Effector memory CD4-positive, alpha-beta T cell (primary cell): Measurements from ENCODE around the gene RYR1.

Experiments used
- DNase-seq, 3 donors: peaks; one replicate each; pipeline ENCODE4 v3.0.0-alpha.2; 2020
- H3K27ac ChIP-seq: 2 replicates; pipeline ENCODE4 v1.7.0; 2013; ENCODE audit warnings: mild to moderate bottlenecking, low read length, moderate library complexity; ENCODE audit not compliant: insufficient read depth, poor library complexity, severe bottlenecking
- H3K27me3 ChIP-seq: replicated peaks from 2 replicates; pipeline ENCODE4 v1.7.0; 2013; ENCODE audit warnings: mild to moderate bottlenecking, low read length; ENCODE audit not compliant: insufficient read depth, control insufficient read depth, poor library complexity, severe bottlenecking
- H3K36me3 ChIP-seq: 2 replicates; pipeline ENCODE4 v1.7.0; 2013; ENCODE audit warnings: mild to moderate bottlenecking, low read length, moderate library complexity; ENCODE audit not compliant: control insufficient read depth, insufficient read depth
- H3K4me1 ChIP-seq: 2 replicates; pipeline ENCODE4 v1.7.0; 2013; ENCODE audit warnings: low read length, mild to moderate bottlenecking; ENCODE audit not compliant: control insufficient read depth, insufficient read depth, poor library complexity, severe bottlenecking
- H3K4me3 ChIP-seq: 2 replicates; pipeline ENCODE4 v1.7.0; 2013; ENCODE audit warnings: low read length, low read depth, mild to moderate bottlenecking; ENCODE audit not compliant: insufficient read depth, poor library complexity, severe bottlenecking
- H3K9me3 ChIP-seq: 2 replicates; pipeline ENCODE4 v1.7.0; 2013; ENCODE audit warnings: mild to moderate bottlenecking, low read length, moderate library complexity; ENCODE audit not compliant: control insufficient read depth

RYR1 gene

DNA sequence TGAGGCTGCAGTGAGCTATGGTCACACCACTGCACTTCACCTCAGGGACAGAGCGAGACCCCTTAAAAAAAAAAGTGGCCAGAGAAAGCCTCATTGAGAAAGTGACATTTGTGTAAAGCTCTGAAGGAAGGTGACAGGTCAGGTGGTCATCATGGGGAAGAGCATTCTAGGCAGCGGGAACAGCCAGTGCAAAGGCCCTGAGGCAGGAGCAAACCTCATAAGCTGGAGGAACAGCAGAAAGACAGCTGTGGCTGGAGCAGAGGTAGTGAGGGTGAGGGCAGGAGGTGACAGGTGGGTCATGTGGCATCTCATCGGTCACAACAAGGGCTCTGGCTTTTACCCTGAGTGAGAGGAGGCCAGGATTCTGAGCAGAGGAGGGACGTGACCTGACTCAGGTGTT is 64.4 kb downstream of the RYR1 start:
- H3K4me1 ChIP-seq: no peaks in the 10 kb centered on the region
- no peaks in the 10 kb centered on the region for H3K9me3 ChIP-seq
- no peak for DNase-seq
- no peaks in the 10 kb centered on the region for H3K27me3 ChIP-seq
- H3K27ac ChIP-seq: no peak overlapping the region
- H3K4me3 ChIP-seq: no peak overlapping the region
- no peaks in the 10 kb centered on the region for H3K36me3 ChIP-seq

DNA sequence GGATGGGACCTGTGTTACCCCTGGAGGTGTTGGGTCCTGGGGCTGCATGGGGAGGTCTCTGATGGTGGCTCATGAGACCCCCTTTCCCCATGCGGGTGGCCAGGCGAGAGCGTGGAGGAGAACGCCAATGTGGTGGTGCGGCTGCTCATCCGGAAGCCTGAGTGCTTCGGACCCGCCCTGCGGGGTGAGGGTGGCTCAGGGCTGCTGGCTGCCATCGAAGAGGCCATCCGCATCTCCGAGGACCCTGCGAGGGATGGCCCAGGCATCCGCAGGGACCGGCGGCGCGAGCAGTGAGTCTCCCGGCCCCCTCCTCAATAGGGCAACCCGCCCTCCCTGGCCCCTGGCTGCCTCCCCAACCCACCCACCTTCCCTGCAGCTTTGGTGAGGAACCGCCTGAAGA is 66.0 kb downstream of the RYR1 start:
- Histone ChIP-seq H3K27ac (no peak overlapping the region), H3K4me3 (no peak overlapping the region), H3K9me3 (no peaks in the 10 kb centered on the region), H3K27me3 (no peaks in the 10 kb centered on the region), H3K36me3 (no peaks in the 10 kb centered on the region), H3K4me1 (no peaks in the 10 kb centered on the region)
- no peak for DNase-seq

DNA sequence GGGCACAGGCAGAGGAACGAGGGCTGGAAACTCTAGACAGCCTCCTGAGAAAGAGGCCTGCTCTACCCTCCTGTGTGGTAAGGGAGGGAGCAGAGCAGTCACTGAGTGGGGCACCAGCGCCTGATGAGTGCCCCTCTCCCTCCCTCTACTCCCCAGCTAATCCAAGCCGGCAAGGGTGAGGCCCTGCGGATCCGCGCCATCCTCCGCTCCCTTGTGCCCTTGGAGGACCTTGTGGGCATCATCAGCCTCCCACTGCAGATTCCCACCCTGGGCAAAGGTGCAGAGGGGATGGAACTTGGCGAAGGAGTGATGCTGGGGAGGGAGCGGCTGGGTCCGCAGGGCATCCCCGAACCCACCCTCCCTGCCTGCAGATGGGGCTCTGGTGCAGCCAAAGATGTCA is 67.0 kb downstream of the RYR1 start:
- H3K27ac ChIP-seq: no peak overlapping the region
- H3K27me3 ChIP-seq: no peaks in the 10 kb centered on the region
- no peak overlapping the region for H3K4me3 ChIP-seq
- H3K9me3 ChIP-seq: no peaks in the 10 kb centered on the region
- no peaks in the 10 kb centered on the region for H3K4me1 ChIP-seq
- H3K36me3 ChIP-seq: no peaks in the 10 kb centered on the region
- DNase-seq: no peak

DNA sequence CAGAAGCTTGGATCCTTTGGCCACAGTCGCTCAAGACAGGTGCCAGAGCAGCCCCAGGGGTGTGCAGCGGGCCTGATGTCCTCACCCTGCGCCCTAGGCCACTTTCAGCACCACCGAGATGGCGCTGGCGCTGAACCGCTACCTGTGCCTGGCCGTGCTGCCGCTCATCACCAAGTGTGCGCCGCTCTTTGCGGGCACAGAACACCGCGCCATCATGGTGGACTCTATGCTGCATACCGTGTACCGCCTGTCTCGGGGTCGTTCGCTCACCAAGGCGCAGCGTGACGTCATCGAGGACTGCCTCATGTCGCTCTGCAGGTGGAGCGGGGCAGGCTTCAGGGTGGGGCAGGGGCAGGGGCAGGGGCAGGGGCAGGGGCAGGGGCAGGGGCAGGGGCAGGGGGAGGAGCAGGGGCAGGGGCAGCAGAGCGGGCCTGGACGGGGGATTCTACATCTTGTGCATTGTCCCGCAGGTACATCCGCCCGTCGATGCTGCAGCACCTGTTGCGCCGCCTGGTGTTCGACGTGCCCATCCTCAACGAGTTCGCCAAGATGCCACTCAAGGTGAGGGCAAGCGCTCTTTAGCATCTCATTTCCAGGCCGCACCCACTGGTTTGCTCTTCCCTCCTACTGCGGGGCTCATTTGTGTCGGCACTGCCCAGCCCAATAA is 69.1 kb downstream of the RYR1 start:
- no peaks in the 10 kb centered on the region for H3K9me3 ChIP-seq
- DNase-seq: no peak
- H3K27me3 ChIP-seq: no peaks in the 10 kb centered on the region
- no peaks in the 10 kb centered on the region for H3K36me3 ChIP-seq
- H3K4me3 ChIP-seq: no peak overlapping the region
- peaks cover 6% of the 10 kb centered on the region for H3K4me1 ChIP-seq
- H3K27ac ChIP-seq: no peak overlapping the region

DNA sequence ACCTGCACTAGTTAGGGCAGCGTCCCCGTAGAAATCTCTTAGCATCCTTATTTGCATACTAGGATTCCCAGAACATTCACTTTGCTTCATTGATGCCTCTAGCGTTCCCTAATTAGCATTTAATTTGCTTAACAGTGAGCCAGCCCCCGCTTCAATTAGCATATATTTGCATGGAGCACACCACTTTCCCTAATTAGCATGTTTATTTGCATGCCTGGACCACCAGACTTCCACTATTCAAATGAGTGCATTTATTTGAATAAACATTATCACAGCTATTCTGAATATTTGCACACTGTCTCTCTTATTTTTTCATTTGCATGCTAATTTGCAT is 69.6 kb downstream of the RYR1 start:
- Histone ChIP-seq H3K27ac (no peak overlapping the region), H3K4me3 (no peak overlapping the region), H3K36me3 (no peaks in the 10 kb centered on the region), H3K9me3 (no peaks in the 10 kb centered on the region), H3K27me3 (no peaks in the 10 kb centered on the region), H3K4me1 (peaks cover 6% of the 10 kb centered on the region)
- no peak for DNase-seq

DNA sequence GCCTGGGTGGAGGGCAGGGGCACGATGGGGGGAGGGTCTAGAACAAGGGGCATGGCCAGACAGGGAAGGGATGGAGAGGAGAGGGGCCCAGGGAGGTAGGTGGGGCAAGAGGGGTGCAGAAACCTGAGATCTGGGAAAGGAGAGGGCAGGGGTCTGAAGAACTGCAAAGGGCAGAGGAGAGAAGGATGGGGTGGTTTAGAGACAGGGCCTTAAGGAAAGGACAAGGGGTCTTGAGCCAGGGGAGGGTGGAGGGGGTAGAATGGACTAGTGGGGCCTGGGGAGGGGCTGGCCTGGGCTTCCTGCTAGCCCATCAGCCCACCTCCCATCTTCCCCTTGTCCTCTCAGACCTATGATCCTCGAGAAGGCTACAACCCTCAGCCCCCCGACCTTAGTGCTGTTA is 72.5 kb downstream of the RYR1 start:
- Histone ChIP-seq H3K36me3 (no peaks in the 10 kb centered on the region), H3K4me1 (peaks cover 6% of the 10 kb centered on the region), H3K27ac (no peak overlapping the region), H3K9me3 (no peaks in the 10 kb centered on the region), H3K27me3 (no peaks in the 10 kb centered on the region), H3K4me3 (no peak overlapping the region)
- no peak for DNase-seq

DNA sequence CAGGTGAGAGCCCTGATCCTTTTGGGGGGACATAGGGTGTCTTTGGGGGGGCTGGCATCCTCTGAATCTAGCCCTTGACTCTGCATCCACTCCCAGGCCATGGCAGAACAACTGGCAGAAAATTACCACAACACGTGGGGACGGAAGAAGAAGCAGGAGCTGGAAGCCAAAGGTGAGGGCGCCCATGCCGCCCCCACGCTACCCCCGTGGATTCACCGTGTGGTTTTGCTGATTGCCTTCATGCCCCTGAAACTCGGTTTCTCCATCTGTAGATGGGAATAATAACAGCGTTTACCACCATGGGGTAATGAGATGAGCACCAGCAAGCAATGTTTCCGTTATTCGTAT is 72.9 kb downstream of the RYR1 start:
- H3K36me3 ChIP-seq: no peaks in the 10 kb centered on the region
- peaks cover 6% of the 10 kb centered on the region for H3K4me1 ChIP-seq
- no peak for DNase-seq
- H3K27ac ChIP-seq: no peak overlapping the region
- H3K27me3 ChIP-seq: no peaks in the 10 kb centered on the region
- no peak overlapping the region for H3K4me3 ChIP-seq
- H3K9me3 ChIP-seq: no peaks in the 10 kb centered on the region

DNA sequence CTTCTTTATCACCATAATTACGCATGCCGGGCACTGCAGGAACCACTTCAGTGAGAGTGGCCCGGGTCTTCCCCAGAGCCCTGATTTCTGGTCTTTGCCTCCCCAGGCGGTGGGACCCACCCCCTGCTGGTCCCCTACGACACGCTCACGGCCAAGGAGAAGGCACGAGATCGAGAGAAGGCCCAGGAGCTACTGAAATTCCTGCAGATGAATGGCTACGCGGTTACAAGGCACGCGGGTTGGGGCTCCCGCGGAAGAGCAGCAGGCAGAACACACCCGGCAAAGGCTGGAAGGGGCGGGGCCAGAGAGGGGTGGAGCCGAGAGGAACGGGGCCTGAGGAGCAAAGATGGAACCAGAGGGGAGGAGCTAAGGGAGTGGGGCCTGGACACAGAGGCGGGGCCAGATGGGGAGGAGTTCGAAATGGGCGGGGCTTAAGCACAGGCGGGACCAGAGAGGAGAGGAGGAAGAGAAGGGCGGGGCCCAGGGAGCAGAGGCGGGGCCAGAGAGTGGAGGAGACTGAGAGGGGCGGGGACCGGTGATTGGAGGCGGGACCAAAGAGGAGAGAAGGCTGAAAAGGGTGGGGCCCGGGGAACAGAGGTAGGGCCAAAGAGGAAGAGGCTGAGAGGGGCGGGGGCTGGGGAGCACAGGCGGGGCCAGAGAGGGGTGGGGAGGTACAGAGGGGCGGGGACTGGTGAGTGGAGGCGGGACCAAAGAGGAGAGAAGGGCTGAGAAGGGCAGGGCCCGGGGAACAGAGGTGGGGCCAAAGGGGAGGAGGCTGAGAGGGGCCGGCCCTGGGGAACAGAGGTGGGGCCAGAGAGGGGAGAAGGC is 73.4 kb downstream of the RYR1 start:
- H3K27me3 ChIP-seq: no peaks in the 10 kb centered on the region
- H3K4me3 ChIP-seq: no peak overlapping the region
- no peaks in the 10 kb centered on the region for H3K9me3 ChIP-seq
- peaks cover 6% of the 10 kb centered on the region for H3K4me1 ChIP-seq
- peak; percentile 89 to 92 (median 91) for DNase-seq
- no peak overlapping the region for H3K27ac ChIP-seq
- H3K36me3 ChIP-seq: no peaks in the 10 kb centered on the region

DNA sequence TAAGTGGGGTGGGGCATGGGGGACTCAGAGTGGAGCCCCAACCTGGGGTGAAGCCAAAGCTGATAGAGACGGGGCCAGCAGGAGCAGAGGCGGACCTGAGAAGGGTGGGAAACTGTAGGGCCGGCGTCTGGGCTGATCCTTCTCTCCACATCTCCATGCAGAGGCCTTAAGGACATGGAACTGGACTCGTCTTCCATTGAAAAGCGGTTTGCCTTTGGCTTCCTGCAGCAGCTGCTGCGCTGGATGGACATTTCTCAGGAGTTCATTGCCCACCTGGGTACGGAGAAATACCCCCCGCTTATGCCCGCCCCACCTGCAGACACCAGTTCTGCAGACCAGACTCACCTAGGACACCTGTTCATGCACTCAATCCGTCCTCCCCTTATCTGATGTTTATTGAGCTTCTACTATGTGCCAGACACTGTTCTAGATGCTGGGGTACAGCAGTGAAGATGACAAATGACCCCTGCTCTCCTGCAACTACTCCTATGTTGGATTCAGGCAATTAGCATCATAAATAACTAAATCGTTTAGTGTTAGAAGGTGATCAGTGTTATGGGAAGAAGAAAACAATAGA is 74.1 kb downstream of the RYR1 start:
- DNase-seq: no peak
- Histone ChIP-seq H3K27me3 (no peaks in the 10 kb centered on the region), H3K4me1 (peaks cover 6% of the 10 kb centered on the region), H3K4me3 (no peak overlapping the region), H3K9me3 (no peaks in the 10 kb centered on the region), H3K36me3 (no peaks in the 10 kb centered on the region), H3K27ac (no peak overlapping the region)

DNA sequence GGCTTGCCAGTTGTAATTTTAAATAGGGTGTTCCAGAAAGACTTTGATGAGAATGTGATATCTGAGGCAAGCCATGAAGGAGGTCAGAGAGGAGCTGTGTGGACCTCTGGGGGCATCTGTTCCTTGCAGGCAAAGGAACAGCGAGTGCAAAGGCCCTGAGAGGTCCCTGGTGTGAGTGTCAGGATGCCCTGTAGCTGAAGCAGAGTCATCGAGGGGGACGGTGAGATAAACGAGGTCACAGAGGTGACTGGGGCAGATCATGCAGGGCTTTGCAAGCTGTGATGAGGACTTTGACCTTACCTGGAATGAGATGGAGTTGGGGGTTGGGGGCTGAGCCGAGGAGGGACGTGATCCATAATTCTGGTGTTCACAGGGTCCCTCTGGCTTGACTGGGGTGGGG is 75.0 kb downstream of the RYR1 start:
- H3K27me3 ChIP-seq: no peaks in the 10 kb centered on the region
- H3K9me3 ChIP-seq: no peaks in the 10 kb centered on the region
- no peaks in the 10 kb centered on the region for H3K36me3 ChIP-seq
- H3K4me3 ChIP-seq: no peak overlapping the region
- DNase-seq: no peak
- no peak overlapping the region for H3K27ac ChIP-seq
- H3K4me1 ChIP-seq: peaks cover 6% of the 10 kb centered on the region
